ENCODE results near the gene HECA.

The HECA gene

DNA sequence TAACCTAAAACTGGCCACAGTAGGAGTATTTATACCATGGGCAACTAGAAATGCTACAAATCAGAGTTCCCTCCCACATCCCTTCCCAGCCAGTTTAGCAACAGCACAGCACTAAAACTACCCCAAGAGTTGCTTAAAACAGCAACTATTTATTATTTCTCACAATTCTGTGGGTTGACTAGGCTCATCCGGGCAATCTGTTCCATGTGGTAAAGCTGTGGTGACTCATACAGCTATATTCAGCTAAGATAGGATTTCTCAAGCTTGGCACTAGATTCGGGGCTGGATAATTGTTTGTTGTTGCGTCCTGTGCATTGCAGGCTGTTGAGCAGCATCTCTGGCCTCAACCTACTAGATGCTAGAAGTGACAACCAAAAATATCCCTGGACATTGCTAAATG is 8.6 kb upstream of the HECA start:
- TF ChIP-seq, protein P1, sequence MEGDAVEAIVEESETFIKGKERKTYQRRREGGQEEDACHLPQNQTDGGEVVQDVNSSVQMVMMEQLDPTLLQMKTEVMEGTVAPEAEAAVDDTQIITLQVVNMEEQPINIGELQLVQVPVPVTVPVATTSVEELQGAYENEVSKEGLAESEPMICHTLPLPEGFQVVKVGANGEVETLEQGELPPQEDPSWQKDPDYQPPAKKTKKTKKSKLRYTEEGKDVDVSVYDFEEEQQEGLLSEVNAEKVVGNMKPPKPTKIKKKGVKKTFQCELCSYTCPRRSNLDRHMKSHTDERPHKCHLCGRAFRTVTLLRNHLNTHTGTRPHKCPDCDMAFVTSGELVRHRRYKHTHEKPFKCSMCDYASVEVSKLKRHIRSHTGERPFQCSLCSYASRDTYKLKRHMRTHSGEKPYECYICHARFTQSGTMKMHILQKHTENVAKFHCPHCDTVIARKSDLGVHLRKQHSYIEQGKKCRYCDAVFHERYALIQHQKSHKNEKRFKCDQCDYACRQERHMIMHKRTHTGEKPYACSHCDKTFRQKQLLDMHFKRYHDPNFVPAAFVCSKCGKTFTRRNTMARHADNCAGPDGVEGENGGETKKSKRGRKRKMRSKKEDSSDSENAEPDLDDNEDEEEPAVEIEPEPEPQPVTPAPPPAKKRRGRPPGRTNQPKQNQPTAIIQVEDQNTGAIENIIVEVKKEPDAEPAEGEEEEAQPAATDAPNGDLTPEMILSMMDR (IDR thresholded peaks at IDR 0.05; ENCODE audit: borderline replicate concordance, insufficient read depth, low read depth, low read length): no peak

DNA sequence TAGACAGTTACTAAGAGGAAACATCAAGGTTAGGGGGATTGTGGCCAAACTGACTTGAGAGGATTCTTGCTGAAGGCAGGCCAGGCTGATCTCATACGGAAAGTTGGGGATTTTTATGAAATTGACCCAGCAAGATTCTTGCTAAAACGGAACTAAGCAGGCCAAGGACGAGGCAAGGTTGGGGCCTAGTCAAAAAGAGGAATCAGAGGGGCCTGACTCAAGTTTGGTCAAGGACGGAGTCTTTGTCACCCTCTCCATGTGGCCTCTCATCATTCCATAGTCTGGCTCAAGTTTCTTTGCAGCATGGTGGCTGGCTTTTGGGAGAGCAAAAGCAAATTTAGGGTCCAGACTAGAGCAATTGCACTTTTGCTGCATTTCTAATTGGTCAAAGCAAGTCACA is 7.9 kb upstream of the HECA start:
- TF ChIP-seq, protein P1 (IDR thresholded peaks at IDR 0.05; ENCODE audit: borderline replicate concordance, insufficient read depth, low read depth, low read length): no peak
- no peak overlapping the region for H3K4me3 ChIP-seq (ENCODE audit: low read depth, low read length)

More for the DNA sequence above, 8.6 kb upstream of the HECA start:
- no peak overlapping the region for H3K4me3 ChIP-seq (ENCODE audit: low read depth, low read length)

DNA sequence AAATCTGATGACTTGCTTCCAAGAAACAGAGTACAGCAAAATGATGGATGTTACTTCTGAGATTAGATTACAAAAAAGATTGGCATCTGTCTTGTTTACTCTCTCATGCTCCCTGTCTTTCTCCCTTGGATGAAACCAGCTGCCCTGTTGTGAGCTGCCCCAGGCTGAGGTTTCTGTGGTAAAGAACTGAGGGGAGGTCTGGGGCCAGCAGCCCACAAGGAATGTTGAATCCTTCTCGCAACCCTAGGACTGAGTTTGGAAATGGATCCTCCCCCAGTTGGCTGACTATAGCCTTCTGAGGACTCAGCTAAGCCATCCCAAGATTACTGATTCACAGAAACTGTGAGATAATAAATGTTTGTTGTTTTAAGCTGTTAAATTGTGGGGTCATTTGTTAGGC is 5.6 kb upstream of the HECA start:
- no peak overlapping the region for H3K4me3 ChIP-seq (ENCODE audit: low read depth, low read length)
- TF ChIP-seq, protein P1 (IDR thresholded peaks at IDR 0.05; ENCODE audit: borderline replicate concordance, insufficient read depth, low read depth, low read length): no peak

DNA sequence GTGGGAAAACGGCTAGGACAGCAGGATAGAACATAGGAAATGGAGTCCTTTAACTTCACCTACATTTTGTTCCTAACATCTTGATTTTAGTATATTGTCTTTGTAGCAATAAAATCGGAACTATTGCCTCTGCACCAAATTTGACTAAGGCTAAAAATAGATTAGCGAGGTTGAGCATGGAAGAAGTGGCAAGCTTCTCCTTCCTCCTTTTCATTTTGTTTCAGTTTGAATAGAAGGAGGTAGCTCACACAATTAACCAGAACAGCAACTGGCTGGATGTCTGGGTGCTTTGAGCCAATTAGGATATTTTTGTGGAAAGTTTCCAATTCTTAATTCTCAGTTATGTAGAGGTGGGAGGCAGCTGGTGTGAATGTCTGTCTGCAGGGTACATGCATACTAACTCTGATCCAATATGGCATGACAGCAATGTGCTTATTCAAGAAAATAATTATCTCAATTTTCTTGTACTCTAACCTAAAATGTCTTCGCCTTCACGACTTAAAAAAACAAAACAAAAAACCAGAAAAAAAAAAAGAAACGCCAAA is 3.1 kb upstream of the HECA start:
- TF ChIP-seq, protein P1 (IDR thresholded peaks at IDR 0.05; ENCODE audit: borderline replicate concordance, insufficient read depth, low read depth, low read length): no peak
- no peak overlapping the region for H3K4me3 ChIP-seq (ENCODE audit: low read depth, low read length)

DNA sequence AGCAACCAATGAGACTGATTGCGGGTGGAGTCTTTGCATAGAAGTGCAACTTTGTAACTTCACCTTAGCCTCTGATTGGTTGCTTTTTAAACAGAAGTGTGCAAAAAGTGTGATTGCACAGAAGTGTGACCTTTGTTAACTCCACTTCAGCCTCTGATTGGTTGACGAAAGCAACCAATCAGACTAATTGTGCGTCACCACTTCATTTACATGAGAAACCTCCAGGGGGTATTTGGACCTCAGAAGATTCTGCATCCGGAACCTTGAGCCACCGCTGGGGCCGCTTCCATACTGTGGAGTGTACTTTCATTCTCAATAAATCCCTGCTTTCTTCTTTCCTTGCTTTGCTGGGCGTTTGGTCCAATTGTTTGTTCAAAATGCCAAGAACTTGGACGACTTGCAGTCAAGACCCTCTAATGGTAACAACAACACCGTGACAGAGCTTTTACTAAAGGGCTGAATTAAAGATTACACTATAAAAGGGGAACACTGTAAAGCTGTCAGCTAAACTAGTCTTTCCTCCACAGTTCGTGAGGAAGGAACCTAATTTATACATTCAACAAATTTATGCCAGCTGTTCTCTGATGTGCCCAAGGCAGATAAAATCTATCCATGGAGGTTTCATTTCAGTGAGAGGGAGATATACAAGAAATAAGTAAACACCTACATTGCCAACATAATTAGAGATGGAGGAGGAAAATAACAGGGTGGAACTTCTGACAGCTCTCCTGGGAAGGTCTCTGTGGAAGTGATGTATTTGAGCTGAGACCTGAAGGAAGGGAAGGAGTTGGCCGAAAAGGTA is 1.4 kb upstream of the HECA start:
- TF ChIP-seq, protein P1 (IDR thresholded peaks at IDR 0.05; ENCODE audit: borderline replicate concordance, insufficient read depth, low read depth, low read length): no peak
- no peak overlapping the region for H3K4me3 ChIP-seq (ENCODE audit: low read depth, low read length)

DNA sequence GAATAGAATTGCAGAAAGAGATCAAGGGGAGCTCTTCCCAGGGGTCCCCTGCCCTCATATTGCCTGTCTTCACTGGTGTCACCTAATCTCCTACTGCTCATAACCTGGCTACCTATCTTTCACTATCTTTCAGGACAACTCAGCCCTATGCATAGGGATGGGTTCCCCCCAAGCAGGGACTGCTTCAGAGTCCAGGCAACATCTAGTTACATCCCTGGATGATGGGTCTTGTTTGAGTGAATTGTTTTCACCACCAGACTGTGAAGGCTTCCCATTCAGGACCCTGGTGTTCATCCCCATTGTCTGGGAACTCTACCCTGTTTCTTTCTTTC is 850 bp upstream of the HECA start:
- TF ChIP-seq, protein P1 (IDR thresholded peaks at IDR 0.05; ENCODE audit: borderline replicate concordance, insufficient read depth, low read depth, low read length): no peak

More for the DNA sequence above, 850 bp upstream of the HECA start:
- no peak overlapping the region for H3K4me3 ChIP-seq (ENCODE audit: low read depth, low read length)
